Loucy (cell line): ENCODE data around the gene HOXA5.

Source experiments
- H2AFZ ChIP-seq: fragments of 200-600 bp; sonication (generic); 2 replicates; pipeline ENCODE4 v1.6.0; 2016; ENCODE audit warnings: antibody characterized with exemption, mild to moderate bottlenecking, low read length, moderate library complexity
- H3F3A ChIP-seq: fragments of 200-600 bp; 2 replicates; pipeline ENCODE4 v1.6.0; 2016; ENCODE audit warnings: antibody characterized with exemption, low read depth, mild to moderate bottlenecking
- H3K27me3 ChIP-seq: fragments of 200-600 bp; sonication (generic); 2 replicates; pipeline ENCODE4 v1.6.1; 2014; ENCODE audit warnings: low read length, mild to moderate bottlenecking; ENCODE audit not compliant: insufficient read depth, poor library complexity, severe bottlenecking
- H3K36me3 ChIP-seq: fragments of 200-600 bp; sonication (generic); 2 replicates; pipeline ENCODE4 v1.6.1; 2016; ENCODE audit warnings: low read length; ENCODE audit not compliant: insufficient read depth
- H3K4me1 ChIP-seq: fragments of 200-600 bp; sonication (generic); 2 replicates; pipeline ENCODE4 v1.5.1; 2014; ENCODE audit warnings: low read length, mild to moderate bottlenecking; ENCODE audit not compliant: insufficient read depth, poor library complexity, severe bottlenecking
- H3K4me2 ChIP-seq: fragments of 200-600 bp; sonication (generic); 2 replicates; pipeline ENCODE4 v1.6.0; 2014; ENCODE audit warnings: antibody characterized with exemption, low read length, low read depth, mild to moderate bottlenecking; ENCODE audit not compliant: poor library complexity, severe bottlenecking
- H3K4me3 ChIP-seq: fragments of 200-600 bp; sonication (generic); 2 replicates; pipeline ENCODE4 v1.5.1; 2014; ENCODE audit warnings: low read length, mild to moderate bottlenecking, mixed read lengths; ENCODE audit not compliant: poor library complexity, severe bottlenecking
- H3K79me2 ChIP-seq: fragments of 200-600 bp; sonication (generic); 2 replicates; pipeline ENCODE4 v1.6.1; 2014; ENCODE audit warnings: low read length; ENCODE audit not compliant: insufficient read depth
- H3K9ac ChIP-seq: fragments of 200-600 bp; sonication (generic); 2 replicates; pipeline ENCODE4 v1.6.0; 2014; ENCODE audit warnings: mild to moderate bottlenecking, low read depth, low read length, moderate library complexity; ENCODE audit not compliant: poor library complexity, severe bottlenecking
- H3K9me2 ChIP-seq: fragments of 200-600 bp; sonication (generic); replicated peaks from 2 replicates; pipeline ENCODE4 v1.6.1; 2016; ENCODE audit warnings: low read depth, low read length, mixed read lengths
- H3K9me3 ChIP-seq: fragments of 200-600 bp; sonication (generic); 2 replicates; pipeline ENCODE4 v1.6.1; 2014; ENCODE audit warnings: mild to moderate bottlenecking, antibody characterized with exemption, low read length, low read depth; ENCODE audit not compliant: insufficient read depth
- H4K20me1 ChIP-seq: fragments of 200-600 bp; sonication (generic); 2 replicates; pipeline ENCODE4 v1.6.0; 2014; ENCODE audit warnings: antibody characterized with exemption, low read length, mild to moderate bottlenecking; ENCODE audit not compliant: insufficient read depth, poor library complexity, severe bottlenecking
- CTCF ChIP-seq: fragments of 200-600 bp; sonication (generic); conservative IDR thresholded peaks from 2 replicates; pipeline ENCODE4 v1.5.1; 2014; ENCODE audit warnings: mild to moderate bottlenecking, antibody characterized with exemption, low read length
- EZH2phosphoT487 ChIP-seq: fragments of 200-600 bp; IDR thresholded peaks from 2 replicates; pipeline ENCODE4 v1.6.1; 2018; ENCODE audit warnings: antibody characterized with exemption, mild to moderate bottlenecking, moderate library complexity, borderline replicate concordance

The HOXA5 gene

DNA sequence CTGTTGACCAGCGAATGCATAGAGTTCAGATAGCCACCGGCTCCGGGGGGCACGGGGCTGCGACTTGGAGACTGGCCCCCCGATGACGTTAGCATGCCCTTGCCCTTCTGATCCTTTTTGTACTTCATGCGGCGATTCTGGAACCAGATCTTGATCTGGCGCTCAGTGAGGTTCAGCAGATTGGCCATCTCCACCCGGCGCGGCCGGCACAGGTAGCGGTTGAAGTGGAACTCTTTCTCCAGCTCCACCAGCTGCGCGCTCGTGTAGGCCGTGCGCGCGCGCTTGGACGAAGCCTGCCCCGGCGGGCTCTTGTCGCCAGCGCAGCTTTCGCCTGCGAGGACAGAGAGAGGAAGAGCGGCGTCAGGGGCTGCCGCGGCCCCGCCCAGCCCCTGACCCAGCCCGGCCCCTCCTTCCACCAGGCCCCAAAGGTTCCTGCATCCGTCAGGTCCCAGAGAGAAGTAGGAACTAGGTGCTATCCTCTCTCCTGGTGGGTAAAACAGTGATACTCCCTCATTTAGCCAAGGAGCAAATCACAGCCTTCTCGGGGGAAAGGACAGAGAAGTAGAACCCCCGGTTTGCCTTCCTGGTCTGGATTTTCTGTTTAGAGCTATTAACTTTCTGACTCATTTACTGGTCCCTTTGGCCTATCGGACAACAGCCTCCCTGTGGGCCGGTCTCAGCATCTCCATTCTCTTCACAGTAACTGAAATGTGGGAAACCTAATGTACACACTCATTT, 34.9 kb downstream of the HOXA5 start:
- Histone ChIP-seq H3K27me3 (no peaks in the 10 kb centered on the region), H3K9me2 (no peaks in the 10 kb centered on the region), H3K36me3 (peaks cover 81% of the 10 kb centered on the region; the same call in 1 of the 2 replicates), H3K79me2 (peaks cover 61% of the 10 kb centered on the region), H3K4me2 (no peak overlapping the region), H3K4me1 (no peaks in the 10 kb centered on the region), H3K9ac (no peak overlapping the region), H3K9me3 (no peaks in the 10 kb centered on the region), H4K20me1 (peaks cover 34% of the 10 kb centered on the region), H3K4me3 (no peak overlapping the region), H3F3A (no peaks in the 10 kb centered on the region), H2AFZ (no peak overlapping the region)
- no peak for TF ChIP-seq CTCF
- no peak for TF ChIP-seq EZH2phosphoT487

GRCh38 chr7:27107391-27108381, 35.8 kb downstream of the HOXA5 start:
- H3K9me2 ChIP-seq, result no peaks in the 10 kb centered on the region
- H3K9me3 ChIP-seq, result no peaks in the 10 kb centered on the region
- no peaks in the 10 kb centered on the region for H3K27me3 ChIP-seq
- no peaks in the 10 kb centered on the region for H3F3A ChIP-seq
- TF ChIP-seq CTCF (no peak), EZH2phosphoT487 (no peak)
- H3K79me2 ChIP-seq, result peaks cover 61% of the 10 kb centered on the region
- H4K20me1 ChIP-seq, result peaks cover 30% of the 10 kb centered on the region
- no peak overlapping the region for H3K9ac ChIP-seq
- peaks cover 75% of the 10 kb centered on the region; the same call in 1 of the 2 replicates for H3K36me3 ChIP-seq
- no peak overlapping the region for H3K4me2 ChIP-seq
- H3K4me1 ChIP-seq, result peaks cover 4% of the 10 kb centered on the region
- no peak overlapping the region for H3K4me3 ChIP-seq
- no peak overlapping the region for H2AFZ ChIP-seq

DNA sequence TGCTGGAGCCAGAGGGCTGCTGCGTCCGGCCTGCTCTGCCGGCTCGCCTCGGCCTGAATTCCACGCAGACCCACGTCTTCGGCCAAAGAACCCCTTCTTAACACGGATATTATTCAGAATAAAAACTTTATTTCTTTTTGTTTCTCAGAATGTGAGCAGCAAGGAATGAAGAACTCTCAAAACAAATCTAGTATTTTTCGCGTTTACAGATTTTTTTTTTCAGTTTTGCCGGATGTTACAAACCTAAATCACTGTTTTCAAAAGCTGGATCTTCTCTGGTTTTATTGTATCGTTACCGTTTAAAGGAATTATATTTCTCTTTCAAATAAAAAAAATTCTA, 36.6 kb downstream of the HOXA5 start:
- no peaks in the 10 kb centered on the region for H3K9me2 ChIP-seq
- no peak overlapping the region for H3K4me3 ChIP-seq
- H3K27me3 ChIP-seq, result no peaks in the 10 kb centered on the region
- TF ChIP-seq CTCF (no peak), EZH2phosphoT487 (no peak)
- H3K79me2 ChIP-seq, result peaks cover 61% of the 10 kb centered on the region
- no peak overlapping the region for H3K9ac ChIP-seq
- H3K9me3 ChIP-seq, result no peaks in the 10 kb centered on the region
- peaks cover 67% of the 10 kb centered on the region; the same call in 1 of the 2 replicates for H3K36me3 ChIP-seq
- no peak overlapping the region for H3K4me2 ChIP-seq
- H3F3A ChIP-seq, result no peaks in the 10 kb centered on the region
- H2AFZ ChIP-seq, result no peak overlapping the region
- H3K4me1 ChIP-seq, result peaks cover 4% of the 10 kb centered on the region
- H4K20me1 ChIP-seq, result peaks cover 22% of the 10 kb centered on the region
